Stomach (tissue), 4 donors: Measurements from ENCODE around the gene BASP1.

Experiments used
- EP300 ChIP-seq: sonication (generic); formaldehyde crosslinking; IDR thresholded peaks from one replicate; pipeline ENCODE4 v1.6.1; 2017; ENCODE audit warnings: antibody characterized with exemption
- POLR2A ChIP-seq, 4 donors: fragments of 450-650 bp; IDR thresholded peaks; one replicate each; pipeline ENCODE4 v1.6.1; 2016; ENCODE audit warnings: antibody characterized with exemption in 4 of 4, control low read depth in 2 of 4, mild to moderate bottlenecking in 1 of 4, moderate library complexity in 1 of 4
- POLR2AphosphoS5 ChIP-seq, 3 donors: sonication (generic); formaldehyde crosslinking; IDR thresholded peaks; one replicate each; pipeline ENCODE4 v1.6.1; 2016; ENCODE audit warnings: antibody characterized with exemption in 3 of 3

DNA sequence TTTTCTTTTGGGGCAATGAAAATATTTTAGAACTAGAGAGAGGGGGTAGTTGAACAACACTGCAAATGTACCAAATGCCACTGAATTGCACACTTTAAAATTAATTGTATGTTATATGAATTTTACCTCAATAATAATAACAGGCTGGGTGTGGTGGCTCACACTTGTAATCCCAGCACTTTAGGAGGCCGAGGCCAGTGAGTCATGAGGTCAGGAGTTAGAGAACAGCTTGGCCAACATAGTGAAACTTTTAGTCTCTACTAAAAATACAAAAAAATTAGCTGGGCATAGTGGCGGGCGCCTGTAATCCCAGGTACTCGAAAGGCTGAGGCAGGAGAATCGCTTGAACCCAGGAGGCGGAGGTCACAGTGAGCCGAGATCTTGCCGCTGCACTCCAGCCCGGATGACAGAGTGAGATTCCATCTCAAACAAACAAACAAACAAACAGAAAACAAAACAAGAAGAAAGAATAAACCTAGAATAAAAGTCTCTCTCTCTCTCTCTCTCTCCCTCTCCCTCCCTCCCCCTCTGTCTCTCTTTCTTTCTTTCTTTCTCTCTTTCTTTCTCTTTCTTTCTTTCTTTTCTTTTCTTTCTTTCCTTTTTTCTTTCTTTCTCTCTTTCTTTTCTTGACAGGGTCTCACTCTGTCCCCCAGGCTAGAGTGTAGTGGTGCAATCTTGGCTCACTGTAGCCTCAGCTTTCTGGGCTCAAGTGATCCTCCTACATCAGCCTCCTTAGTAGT lies 91.1 kb downstream of the BASP1 start:
- TF ChIP-seq POLR2AphosphoS5 (IDR thresholded peaks at IDR 0.05): no peak
- no peak for TF ChIP-seq EP300
- no peak for TF ChIP-seq POLR2A (IDR thresholded peaks at IDR 0.05)
